ENCODE results near the gene DNAH5. TPM values are rescaled to one million over a fixed set of nuclear protein-coding genes. Genes with fewer than 3 reads are reported as not detected.

DNAH5 gene
- total and polyA plus RNA-seq, 2 of the 8 experiments (the other 6 are each of a cell fraction or from before 2014, with no cell fraction given): 0.30 to 0.73 TPM

DNA sequence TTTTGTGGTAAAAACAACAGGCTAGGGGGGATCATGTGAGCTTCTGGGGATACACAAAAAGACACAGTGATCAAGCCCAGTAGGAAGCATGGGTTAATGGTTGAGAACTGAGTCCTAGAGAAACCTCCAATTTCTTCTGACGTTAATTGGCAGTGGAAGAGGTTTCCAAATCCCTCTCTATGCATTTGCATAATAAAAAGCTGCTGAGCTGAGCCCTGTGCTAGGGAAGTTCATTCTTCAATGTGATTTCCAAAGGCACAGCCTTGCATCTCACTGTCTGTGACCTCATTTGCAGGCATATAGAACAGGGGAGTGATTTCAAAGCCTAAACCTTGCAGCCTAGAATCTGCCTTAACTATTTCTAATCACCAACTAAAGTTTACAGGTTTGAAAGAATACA, 812 bp downstream of the DNAH5 start:
- Histone ChIP-seq H4K91ac (replicated peaks; ENCODE audit: insufficient read length, low read length) (no peak overlapping the region), H3K4me3 (ENCODE audit: extremely low read depth in 1 of 4, insufficient read depth in 2 of 4, low read depth in 3 of 4, low read length in 4 of 4) (no peak overlapping the region), H2BK12ac (ENCODE audit: low read depth, low read length) (no peak overlapping the region), H3K36me3 (ENCODE audit: control insufficient read depth in 2 of 4, insufficient read depth in 4 of 4, low read length in 3 of 4) (no peaks in the 10 kb centered on the region), H3K27me3 (replicated peaks in 1 of 4; ENCODE audit: control insufficient read depth in 3 of 4, extremely low read depth in 1 of 4, insufficient read depth in 3 of 4, low read length in 3 of 4) (no peaks in the 10 kb centered on the region), H3K79me1 (ENCODE audit: low read depth, low read length) (no peaks in the 10 kb centered on the region), H2BK15ac (ENCODE audit: low read length) (no peak overlapping the region), H4K20me1 (replicated peaks in 1 of 2; ENCODE audit: control insufficient read depth in 1 of 2, insufficient read depth in 2 of 2, low read length in 2 of 2) (no peaks in the 10 kb centered on the region), H2AK5ac (ENCODE audit: low read depth, low read length) (no peak overlapping the region), H2BK5ac (ENCODE audit: low read depth, low read length) (no peak overlapping the region), H3K23ac (ENCODE audit: insufficient read length) (no peak overlapping the region), H3K79me2 (ENCODE audit: control insufficient read depth in 1 of 2, insufficient read depth in 2 of 2, low read length in 2 of 2) (no peaks in the 10 kb centered on the region), H3K23me2 (ENCODE audit: low read depth, low read length) (no peaks in the 10 kb centered on the region), H3K4me2 (ENCODE audit: insufficient read depth in 1 of 2, low read depth in 2 of 2, low read length in 2 of 2) (peak overlapping the region in 1 of 2 experiments; percentile 16; a peak in 1 of 4 replicates), H4K8ac (ENCODE audit: extremely low read depth, insufficient read depth, low read length) (no peak overlapping the region), H3K9ac (replicated peaks in 1 of 4; ENCODE audit: extremely low read depth in 1 of 4, low read depth in 3 of 4, low read length in 3 of 4) (no peak overlapping the region), H3K9me3 (ENCODE audit: insufficient read depth in 2 of 2, low read depth in 1 of 2, low read length in 1 of 2) (no peaks in the 10 kb centered on the region), H3K18ac (ENCODE audit: extremely low read depth, low read length) (no peak overlapping the region), H2BK20ac (ENCODE audit: low read length) (no peak overlapping the region), H3K56ac (replicated peaks; ENCODE audit: insufficient read length, low read depth, low read length) (no peak overlapping the region), H2BK120ac (replicated peaks; ENCODE audit: low read depth, low read length) (no peak overlapping the region), H3K4ac (replicated peaks; ENCODE audit: insufficient read length, low read depth, low read length) (no peak overlapping the region), H3K14ac (ENCODE audit: insufficient read length) (no peak overlapping the region), H2AFZ (ENCODE audit: low read length) (no peak overlapping the region), H4K5ac (ENCODE audit: insufficient read length, low read depth, low read length) (no peak overlapping the region), H3K4me1 (replicated peaks in 1 of 4; ENCODE audit: control insufficient read depth in 3 of 4, insufficient read depth in 4 of 4, low read length in 3 of 4) (peaks cover 0 to 14% (median 4%) of the 10 kb centered on the region in 4 experiments; a peak in 3 of 7 replicates), H3K27ac (ENCODE audit: low read depth, low read length) (no peak overlapping the region)
- DNase-seq (ENCODE audit: low read depth in 1 of 2, low spot score in 2 of 2): no peak
- TF ChIP-seq SIX5 (IDR thresholded peaks at IDR 0.05; ENCODE audit: low read depth, low read length): no peak
- TF ChIP-seq CTCF (IDR thresholded peaks at IDR 0.05; ENCODE audit: control extremely low read depth in 1 of 3, insufficient read depth in 1 of 3, low read depth in 1 of 3, low read length in 3 of 3): no peak
- no peak for TF ChIP-seq SP1 (IDR thresholded peaks at IDR 0.05; ENCODE audit: low read depth, low read length)
- TF ChIP-seq RFX5 (IDR thresholded peaks at IDR 0.05; ENCODE audit: borderline replicate concordance, low read depth, low read length): no peak
- no peak for TF ChIP-seq SRF (IDR thresholded peaks at IDR 0.05; ENCODE audit: low read depth, low read length)
- no peak for TF ChIP-seq TAF7 (optimal IDR thresholded peaks at IDR 0.05; ENCODE audit: borderline replicate concordance, low read depth, low read length)
- TF ChIP-seq E2F6 (IDR thresholded peaks at IDR 0.05): no peak
- TF ChIP-seq, protein P1, sequence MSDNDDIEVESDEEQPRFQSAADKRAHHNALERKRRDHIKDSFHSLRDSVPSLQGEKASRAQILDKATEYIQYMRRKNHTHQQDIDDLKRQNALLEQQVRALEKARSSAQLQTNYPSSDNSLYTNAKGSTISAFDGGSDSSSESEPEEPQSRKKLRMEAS (IDR thresholded peaks at IDR 0.05): no peak
- no peak for TF ChIP-seq SUZ12 (IDR thresholded peaks at IDR 0.05; ENCODE audit: low read length)
- ChIA-PET POLR2A (ENCODE audit: partially characterized antibody) (no interaction called here), CTCF (ENCODE audit: partially characterized antibody) (interaction anchor here (0.6 to 1.3 kb wide), 3 partner anchors 13 to 385 kb away, joined by 3 to 7 read pairs (median 3); no protein-coding TSS in a partner anchor)
- FAIRE-seq: peak; percentile 45
- WGBS, 2 experiments (ENCODE audit: extremely low coverage in 1 of 2, insufficient coverage in 1 of 2, insufficient read length in 1 of 2, insufficient replicate concordance in 2 of 2, low coverage in 1 of 2, low lambda C conversion rate in 2 of 2, missing lambda C conversion rate in 1 of 2): 0% methylated on average over 1 of the region's 1 CpG; no CpG with 5 or more reads in 1 of the 2 experiments

All from H1 (cell line).